GM12875 (cell line): ENCODE data around the gene CHST9.

Experiments
- H3K4me3 ChIP-seq: one replicate; pipeline ENCODE4 v1.5.1; 2011; ENCODE audit warnings: low read depth, low read length, control low read depth
- CTCF ChIP-seq: IDR thresholded peaks from 2 replicates; pipeline ENCODE4 v1.5.1; 2011; ENCODE audit warnings: low read depth, mild to moderate bottlenecking, control low read depth, inconsistent platforms, low read length, moderate library complexity, borderline replicate concordance; ENCODE audit not compliant: insufficient read depth

Gene CHST9

DNA sequence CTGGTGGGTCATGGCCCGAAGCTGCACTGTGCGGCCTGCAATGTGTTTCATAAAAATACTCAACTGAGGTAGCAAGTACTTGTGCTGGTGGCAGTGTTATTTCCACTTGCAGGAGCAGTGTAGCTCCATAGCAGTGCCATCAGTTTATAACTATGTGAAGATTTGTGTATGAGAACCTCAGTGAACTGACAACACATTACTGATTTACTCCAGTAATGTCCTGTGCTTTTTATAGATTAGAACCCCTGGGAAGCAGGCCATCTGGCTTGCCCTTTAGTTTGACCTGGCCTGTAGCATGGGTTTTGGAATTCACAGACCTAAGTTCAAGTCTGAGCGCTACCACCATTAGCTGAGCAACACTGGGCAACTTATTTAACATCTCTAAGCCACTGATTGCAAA, 219.9 kb downstream of the CHST9 start:
- H3K4me3 ChIP-seq, result no peak overlapping the region
- TF ChIP-seq CTCF, result no peak

DNA sequence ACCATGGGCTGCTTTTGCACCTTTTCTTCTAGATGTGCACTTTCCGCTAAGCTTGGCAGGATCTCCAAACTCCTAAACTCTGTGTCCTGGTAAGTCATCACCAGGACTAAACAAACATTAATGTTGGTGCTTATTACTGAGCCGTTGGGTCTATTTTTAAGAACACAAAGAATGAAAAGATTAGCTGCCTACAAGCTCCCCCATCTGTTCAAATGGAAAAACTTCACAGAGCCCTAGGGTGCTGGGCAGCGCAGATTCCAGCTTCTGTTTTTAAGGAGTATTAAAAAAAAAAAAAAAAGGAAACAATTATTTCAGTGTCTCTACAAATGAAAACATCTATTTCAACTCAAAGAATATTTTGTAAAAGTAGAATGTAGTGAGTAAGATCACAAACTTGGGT, 221.8 kb downstream of the CHST9 start:
- no peak overlapping the region for H3K4me3 ChIP-seq
- no peak for TF ChIP-seq CTCF

GRCh38 chr18:26961839-26962238, 223.3 kb downstream of the CHST9 start:
- TF ChIP-seq CTCF, result no peak
- H3K4me3 ChIP-seq, result no peak overlapping the region

DNA sequence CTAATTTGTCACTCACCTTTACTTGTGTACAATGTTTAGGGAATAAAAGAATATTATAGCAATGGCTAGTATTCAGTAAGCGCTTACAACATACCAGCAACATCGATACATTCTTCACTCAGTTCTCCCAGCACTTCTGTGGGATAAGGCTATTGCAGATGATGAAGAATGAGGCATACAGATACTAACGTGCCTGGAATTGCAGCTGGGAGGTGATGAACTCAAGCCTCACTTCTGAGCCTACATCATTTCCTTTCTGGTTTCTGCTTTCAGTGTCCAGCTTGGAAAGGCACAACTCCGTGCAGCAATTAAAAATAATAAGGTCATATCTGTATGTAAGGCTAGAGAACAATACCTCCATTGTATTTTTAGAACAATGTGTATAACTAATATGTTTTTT, 224.2 kb downstream of the CHST9 start:
- no peak for TF ChIP-seq CTCF
- no peak overlapping the region for H3K4me3 ChIP-seq

DNA sequence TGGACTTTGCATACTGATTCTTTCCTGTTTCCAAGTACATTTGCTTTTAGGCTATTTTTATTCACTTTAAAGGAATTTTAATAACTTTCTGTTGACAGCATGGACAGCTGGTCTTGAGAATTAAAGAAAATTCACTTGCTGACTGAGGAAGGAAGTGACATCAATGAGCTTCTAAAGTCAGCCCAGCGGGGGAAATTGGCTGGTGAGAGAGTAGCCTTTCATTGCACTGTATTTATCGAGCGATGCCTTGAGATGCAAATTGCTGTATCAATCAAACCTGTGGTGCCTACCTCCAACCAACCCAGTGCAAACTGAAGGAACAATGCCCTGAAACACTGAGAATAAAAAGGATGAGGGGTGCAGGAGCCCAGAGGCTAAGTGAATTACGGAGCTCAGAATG, 228.2 kb downstream of the CHST9 start:
- no peak overlapping the region for H3K4me3 ChIP-seq
- no peak for TF ChIP-seq CTCF

DNA sequence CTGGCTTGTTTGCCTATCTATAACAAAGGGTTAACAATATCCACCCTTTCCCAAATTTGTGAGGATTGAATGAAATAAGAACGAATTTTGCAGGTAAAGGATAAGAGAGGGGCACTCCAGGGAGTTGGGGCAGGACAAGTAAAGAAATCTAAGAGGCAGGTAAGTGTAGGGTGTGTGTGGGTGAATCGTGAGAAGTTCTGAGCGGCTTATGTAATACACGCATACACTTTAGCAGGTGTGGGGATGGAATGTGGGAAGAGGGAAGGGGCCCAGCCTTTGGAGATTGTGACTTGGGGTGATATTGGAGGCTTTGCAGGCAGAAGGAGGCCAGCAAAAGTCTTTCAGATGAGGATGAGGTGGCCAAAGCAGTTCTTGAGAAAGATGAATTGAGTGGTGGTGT, 236.4 kb downstream of the CHST9 start:
- no peak overlapping the region for H3K4me3 ChIP-seq
- TF ChIP-seq CTCF, result no peak

- no peak overlapping the region for H3K4me3 ChIP-seq
- no peak for TF ChIP-seq CTCF
Measured at GRCh38 chr18:26943906-26944305, 241.2 kb downstream of the CHST9 start.
